Measurements from ENCODE around the gene MAN2A2.

- TF ChIP-seq, protein P1, sequence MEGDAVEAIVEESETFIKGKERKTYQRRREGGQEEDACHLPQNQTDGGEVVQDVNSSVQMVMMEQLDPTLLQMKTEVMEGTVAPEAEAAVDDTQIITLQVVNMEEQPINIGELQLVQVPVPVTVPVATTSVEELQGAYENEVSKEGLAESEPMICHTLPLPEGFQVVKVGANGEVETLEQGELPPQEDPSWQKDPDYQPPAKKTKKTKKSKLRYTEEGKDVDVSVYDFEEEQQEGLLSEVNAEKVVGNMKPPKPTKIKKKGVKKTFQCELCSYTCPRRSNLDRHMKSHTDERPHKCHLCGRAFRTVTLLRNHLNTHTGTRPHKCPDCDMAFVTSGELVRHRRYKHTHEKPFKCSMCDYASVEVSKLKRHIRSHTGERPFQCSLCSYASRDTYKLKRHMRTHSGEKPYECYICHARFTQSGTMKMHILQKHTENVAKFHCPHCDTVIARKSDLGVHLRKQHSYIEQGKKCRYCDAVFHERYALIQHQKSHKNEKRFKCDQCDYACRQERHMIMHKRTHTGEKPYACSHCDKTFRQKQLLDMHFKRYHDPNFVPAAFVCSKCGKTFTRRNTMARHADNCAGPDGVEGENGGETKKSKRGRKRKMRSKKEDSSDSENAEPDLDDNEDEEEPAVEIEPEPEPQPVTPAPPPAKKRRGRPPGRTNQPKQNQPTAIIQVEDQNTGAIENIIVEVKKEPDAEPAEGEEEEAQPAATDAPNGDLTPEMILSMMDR (IDR thresholded peaks at IDR 0.05; ENCODE audit: poor library complexity), result no peak
- no peak for TF ChIP-seq EZH2phosphoT487 (IDR thresholded peaks at IDR 0.05; ENCODE audit: low read depth, severe bottlenecking, unreplicated experiment)
Measured at GRCh38 chr15:90863987-90864386, 39.1 kb upstream of the MAN2A2 start.

All from hepatocyte (in vitro differentiated cells).